Medulla oblongata (tissue), 1 donor: ENCODE results near the gene RASAL1.

ENCODE experiments used
- DNase-seq: peaks from one replicate; pipeline ENCODE4 v3.0.0-alpha.2; 2015; ENCODE audit errors: extremely low spot score

Gene RASAL1

DNA sequence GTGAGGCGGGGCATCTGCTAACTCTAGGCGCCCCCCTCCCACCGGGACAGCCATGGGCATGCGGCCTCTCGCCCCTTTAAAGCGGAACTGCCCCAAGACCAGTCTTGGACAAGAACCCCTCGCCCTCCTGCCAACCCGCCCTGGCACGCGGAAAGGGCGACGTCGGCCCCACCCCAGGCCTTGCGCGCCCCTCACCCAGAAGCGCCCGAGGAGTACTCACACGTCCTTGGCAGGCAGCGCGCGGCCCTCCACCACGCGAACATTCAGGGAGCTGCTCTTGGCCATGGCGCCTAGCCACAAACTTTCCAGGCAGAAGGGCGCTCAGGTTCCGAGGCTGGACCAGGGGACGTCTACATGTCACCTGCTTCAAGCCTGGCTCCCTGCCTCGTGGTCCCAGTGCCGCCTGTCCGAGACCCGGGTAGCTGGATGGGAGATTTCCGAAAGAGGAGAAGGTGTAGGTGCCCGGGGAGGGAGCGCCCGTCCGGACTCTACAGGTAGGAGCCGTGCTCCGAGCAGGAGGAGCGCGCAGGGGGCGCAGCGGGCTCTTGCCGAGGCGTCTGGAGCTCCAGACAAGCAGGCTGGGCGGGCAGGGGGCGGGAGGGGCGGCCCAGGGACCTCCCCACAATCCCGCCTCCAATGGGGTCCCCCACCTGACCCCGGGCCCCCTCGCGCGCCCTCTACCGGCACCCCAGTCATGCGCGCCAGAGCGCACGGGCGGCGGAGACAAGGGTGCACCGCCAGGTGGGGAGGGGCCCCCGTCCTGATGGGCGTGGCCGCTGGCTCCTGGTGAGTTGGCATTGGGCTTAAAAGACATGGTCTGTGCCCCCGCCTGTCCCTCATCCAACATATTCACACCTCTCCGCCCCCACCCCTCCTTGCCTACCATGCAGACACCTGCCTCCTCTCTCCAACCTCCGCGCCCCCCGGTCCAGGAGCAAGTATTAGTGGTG lies at the start of gene RASAL1:
TSS of gene RASAL1 (minus strand) at position 584 of the 950 bp plus-strand sequence. CDS start at position 285, 299 bp downstream.
- peak; percentile 18 for DNase-seq

- peak; percentile 90 for DNase-seq
Measured at GRCh38 chr12:113184900-113185179, 49.3 kb upstream of the RASAL1 start.

DNA sequence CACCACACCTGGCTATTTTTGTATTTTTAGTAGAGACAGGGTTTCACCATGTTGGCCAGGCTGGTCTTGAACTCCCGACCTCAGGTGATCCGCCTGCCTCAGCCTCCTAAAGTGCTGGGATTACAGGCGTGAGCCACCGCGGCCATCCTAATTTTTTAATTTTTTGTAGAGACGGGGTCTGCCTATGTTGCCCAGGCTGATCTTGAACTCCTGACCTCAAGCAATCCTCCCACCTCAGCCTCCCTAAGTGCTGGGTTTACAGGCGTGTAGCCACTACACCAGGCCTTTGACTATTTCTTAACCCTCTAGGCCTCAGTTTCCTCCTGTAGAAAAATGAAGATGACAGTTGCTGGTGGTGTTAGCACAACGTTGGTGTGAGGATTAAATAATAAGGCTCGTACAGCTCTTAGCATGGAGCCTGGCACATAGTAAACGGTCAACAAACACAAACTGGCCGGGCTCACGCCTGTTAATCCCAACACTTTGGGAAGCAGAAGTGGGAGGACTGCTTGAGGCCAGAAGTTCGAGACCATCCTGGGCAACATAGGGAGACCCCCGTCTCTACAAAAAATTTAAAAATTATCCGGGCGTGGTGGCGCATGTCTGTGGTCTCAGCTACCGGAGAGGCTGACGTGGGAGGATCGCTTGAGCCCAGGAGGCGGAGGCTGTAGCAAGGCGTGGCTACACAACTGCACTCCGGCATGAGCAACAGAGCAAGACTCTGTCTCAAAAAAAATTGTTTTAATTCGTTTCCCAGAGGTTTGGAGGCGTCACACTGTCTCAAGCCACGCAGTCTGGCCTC lies 48.7 kb upstream of the RASAL1 start:
- no peak for DNase-seq

- no peak for DNase-seq
Measured at GRCh38 chr12:113183030-113183589, 47.5 kb upstream of the RASAL1 start.

DNA sequence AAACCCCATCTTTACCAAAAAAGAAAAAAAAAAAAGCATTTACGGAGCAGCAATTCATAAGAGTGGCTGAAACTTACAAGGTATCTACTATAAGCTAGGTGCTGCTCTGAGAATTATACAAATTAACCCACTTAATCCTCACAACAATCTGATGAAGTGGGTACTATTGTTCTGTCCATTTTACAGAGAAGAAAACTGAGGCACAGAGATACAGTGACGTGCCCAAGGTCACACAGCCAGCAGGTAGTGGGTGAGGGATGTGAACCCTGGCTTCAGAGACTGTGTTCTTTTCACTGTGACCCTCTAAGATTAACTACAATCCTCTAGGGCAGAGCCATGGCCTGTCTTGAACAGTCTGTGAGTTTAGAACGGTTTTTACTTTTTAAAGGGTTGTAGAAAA lies 46.4 kb upstream of the RASAL1 start:
- no peak for DNase-seq

DNA sequence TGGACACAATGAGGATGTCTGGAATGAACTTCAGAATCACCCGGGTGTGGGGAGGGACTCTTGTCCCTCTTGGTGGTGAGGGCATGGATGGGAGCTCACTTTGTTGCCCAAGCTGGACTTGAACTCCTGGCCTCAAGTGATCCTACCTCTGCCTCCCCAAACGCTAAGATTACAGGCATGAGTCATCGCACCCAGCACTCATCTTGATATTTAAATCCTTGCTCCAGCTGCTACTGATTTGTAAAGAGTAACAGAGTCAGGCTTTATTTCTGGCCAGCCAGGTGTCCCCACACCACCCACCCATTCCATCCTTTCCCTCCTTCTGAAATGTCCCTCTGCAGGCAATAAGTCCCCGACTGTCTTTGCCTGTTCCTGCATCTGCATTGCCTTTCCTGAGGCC lies 44.8 kb upstream of the RASAL1 start:
- DNase-seq: no peak

DNA sequence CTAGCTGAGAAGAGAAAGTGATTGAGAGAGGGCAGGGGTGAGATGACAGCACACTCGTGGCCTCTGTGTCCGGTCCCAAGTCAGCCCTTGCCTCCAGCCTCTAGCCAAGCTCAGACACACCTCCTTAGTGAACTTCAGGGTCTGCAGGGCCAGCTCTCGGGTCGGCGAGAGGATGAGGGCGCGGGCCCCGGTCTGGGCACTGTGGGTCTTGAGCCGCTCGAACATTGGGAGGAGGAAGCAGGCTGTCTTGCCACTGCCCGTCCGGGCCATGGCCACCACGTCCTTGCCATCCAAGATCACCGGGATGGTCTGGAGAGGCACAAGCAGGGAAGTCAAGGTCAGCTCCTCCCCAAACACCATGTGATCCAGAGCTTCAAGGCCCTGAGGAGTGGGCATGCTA lies 43.5 kb upstream of the RASAL1 start:
- DNase-seq: no peak

GRCh38 chr12:113174461-113175384 lies 39.2 kb upstream of the RASAL1 start:
- DNase-seq: peak; percentile 66

DNA sequence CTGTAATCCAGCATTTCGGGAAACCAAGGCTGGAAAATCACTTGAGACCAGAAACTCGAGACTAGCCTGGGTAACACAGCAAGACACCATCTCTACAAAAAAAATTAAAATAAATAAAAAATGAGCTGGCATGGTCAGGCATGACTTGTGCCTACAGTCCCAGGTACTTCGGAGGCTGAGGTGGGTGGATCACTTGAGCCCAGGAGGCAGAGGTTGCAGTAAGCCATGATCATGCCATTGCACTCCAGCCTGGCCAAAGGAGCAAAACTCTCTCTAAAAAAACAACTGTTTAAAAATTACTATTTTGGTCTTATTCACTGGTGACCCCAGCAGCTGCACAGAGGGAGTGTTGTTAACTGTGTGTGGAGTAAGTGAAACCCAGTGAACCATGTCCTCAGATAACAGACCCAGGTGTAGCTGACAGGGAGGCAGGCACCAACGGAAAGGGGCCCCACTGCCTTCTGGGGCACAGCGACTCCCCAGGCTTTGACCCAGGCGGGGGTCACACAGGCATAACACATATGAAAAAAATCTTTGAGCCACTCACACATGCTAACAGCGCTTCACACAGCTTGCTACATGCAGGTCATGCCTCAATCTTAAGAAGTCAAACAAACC lies 37.6 kb upstream of the RASAL1 start:
- no peak for DNase-seq

DNA sequence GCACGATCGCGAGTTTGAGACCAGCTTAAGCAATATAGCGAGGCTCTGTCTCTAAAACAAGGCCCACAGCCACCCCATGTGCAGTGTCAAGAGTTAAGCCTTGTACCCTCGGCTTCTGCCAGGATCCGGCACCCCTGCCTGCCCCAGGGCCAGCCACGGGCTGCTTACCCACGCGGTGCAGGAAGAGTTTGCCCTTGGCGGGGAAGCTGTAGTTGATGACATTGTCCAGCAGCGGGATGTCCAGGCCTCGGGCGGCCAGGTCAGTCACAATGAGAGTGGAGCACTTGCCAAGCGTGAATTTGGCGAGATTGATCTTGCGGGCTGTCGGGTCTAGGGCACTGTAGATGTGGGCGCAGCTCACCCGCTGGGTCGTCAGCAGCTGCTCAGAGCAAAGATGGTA lies 36.6 kb upstream of the RASAL1 start:
- no peak for DNase-seq

GRCh38 chr12:113171543-113171942 lies 36.0 kb upstream of the RASAL1 start:
- no peak for DNase-seq

GRCh38 chr12:113170926-113171325 lies 35.4 kb upstream of the RASAL1 start:
- DNase-seq: no peak

- no peak for DNase-seq
Measured at GRCh38 chr12:113170457-113170856, 34.9 kb upstream of the RASAL1 start.

DNA sequence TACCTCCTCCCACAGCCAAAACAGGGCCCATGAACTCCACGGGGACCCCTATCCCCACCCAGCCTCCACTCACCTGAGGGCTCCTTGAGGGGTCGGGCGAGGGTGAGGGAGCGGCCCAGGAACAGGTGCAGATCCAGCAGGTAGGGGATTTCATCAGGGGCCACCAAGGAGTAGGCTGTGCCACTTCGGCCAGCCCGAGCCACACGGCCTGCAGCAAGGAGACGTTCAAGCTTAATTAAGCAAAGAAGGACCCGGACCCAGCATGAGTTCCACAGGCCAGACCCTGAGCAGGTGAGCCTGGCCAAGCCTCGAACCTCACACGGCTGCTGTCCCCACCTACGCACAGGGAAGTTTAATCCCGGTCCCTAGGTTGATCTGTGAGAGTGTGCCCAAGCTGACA lies 34.1 kb upstream of the RASAL1 start:
- DNase-seq: no peak

- DNase-seq: no peak
Measured at GRCh38 chr12:113167868-113168267, 32.3 kb upstream of the RASAL1 start.

- DNase-seq: no peak
Measured at GRCh38 chr12:113165521-113166450, 30.2 kb upstream of the RASAL1 start.

- no peak for DNase-seq
Measured at GRCh38 chr12:113164014-113164413, 28.5 kb upstream of the RASAL1 start.

DNA sequence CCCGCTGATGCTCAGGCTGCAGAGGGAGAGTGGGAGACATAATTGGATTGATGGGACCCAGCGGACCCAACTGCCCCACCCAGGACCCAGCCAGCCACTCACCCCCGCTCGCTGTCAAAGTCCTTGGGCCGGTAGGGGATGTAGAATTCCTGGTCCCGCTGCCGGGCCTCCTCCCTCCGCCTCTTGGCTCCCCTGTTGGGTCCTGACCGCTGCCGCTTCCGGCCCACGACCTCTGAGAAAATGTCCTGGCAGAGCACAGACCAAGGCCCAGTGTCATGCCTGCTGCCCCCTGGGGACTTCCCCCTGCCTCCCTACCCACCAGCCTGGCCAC lies 27.4 kb upstream of the RASAL1 start:
- no peak for DNase-seq

DNA sequence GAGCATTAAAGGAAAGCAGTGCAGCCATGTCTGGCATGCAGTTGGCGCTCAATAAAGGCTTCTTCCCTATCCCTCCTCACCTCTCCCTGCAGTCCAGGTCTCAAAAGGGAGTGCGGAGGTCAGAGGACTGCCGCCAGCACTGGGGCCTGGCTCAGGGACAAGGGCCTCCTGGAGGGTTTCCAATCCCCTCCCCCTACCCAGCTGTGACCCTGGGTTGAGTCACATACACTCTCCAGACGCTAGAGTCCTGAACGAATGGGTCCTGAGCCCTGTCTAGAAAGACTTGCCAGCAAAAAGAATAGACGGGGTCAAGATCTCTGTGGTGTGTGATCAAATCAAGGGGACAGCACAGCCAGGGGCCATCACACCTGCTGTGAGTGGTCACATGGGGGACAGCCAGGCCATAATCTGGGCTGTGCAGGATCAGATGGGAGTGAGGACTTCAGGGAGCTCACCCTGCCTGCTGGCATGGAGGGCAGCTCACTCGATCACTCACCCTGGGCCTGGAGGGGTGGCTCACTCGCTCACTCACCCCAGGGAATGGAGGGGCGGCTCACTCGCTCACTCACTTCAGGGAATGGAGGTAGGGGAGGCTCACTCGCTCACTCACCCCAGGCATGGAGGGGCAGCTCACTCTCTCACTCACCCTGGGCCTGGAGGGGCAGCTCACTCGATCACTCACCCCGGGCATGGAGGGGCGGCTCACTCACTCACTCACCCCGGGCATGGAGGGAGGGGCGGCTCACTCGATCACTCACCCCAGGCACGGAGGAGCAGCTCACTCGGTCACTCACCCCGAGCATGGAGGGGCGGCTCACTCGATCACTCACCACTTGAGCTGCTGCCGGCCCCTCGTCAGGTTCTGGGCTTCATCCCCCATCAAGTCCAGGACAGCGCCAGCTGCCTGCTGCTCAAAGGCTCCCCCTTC lies 26.8 kb upstream of the RASAL1 start:
- DNase-seq: no peak
